Measurements from ENCODE around the gene TTC12.

TTC12 gene

DNA sequence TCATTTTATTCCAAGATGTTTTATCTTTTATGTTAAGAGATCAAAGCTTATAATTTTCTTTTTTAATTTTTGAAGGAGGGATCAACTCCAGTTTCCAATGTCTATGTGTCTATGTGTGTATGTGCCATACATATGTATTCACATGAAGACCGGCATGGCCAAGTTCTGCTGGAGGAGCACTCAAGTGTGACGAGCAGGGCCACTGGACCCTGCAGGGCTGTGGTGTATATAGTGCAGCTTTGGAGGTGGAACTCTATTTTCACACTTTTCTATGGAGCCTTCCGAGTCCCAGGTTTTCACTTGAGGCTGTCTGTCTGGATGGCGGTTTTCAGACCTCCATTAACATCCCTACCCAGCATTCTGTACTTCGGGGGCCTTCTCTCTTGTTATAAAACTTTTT, 36.5 kb upstream of the TTC12 start:
- Histone ChIP-seq H3K79me2 (ENCODE audit: low read length) (no peaks in the 10 kb centered on the region), H4K20me1 (ENCODE audit: insufficient read depth, low read length) (no peaks in the 10 kb centered on the region), H2AFZ (ENCODE audit: low read length) (no peak overlapping the region), H3K9me3 (replicated peaks; ENCODE audit: insufficient read depth, low read length) (no peaks in the 10 kb centered on the region), H3K9me2 (replicated peaks; ENCODE audit: insufficient read depth, low read length) (no peaks in the 10 kb centered on the region), H3K4me2 (ENCODE audit: low read depth, low read length) (no peak overlapping the region), H3F3A (ENCODE audit: insufficient read depth, low read length) (no peaks in the 10 kb centered on the region), H3K27ac (ENCODE audit: low read length) (no peak overlapping the region), H3K4me3 (ENCODE audit: low read length) (no peak overlapping the region), H3K36me3 (replicated peaks; ENCODE audit: insufficient read depth, low read length) (no peaks in the 10 kb centered on the region), H3K27me3 (replicated peaks; ENCODE audit: insufficient read depth, low read length) (no peaks in the 10 kb centered on the region), H3K4me1 (ENCODE audit: low read length) (no peaks in the 10 kb centered on the region), H3K9ac (ENCODE audit: low read length) (no peak overlapping the region)
- no peak for DNase-seq
- TF ChIP-seq, protein P1, sequence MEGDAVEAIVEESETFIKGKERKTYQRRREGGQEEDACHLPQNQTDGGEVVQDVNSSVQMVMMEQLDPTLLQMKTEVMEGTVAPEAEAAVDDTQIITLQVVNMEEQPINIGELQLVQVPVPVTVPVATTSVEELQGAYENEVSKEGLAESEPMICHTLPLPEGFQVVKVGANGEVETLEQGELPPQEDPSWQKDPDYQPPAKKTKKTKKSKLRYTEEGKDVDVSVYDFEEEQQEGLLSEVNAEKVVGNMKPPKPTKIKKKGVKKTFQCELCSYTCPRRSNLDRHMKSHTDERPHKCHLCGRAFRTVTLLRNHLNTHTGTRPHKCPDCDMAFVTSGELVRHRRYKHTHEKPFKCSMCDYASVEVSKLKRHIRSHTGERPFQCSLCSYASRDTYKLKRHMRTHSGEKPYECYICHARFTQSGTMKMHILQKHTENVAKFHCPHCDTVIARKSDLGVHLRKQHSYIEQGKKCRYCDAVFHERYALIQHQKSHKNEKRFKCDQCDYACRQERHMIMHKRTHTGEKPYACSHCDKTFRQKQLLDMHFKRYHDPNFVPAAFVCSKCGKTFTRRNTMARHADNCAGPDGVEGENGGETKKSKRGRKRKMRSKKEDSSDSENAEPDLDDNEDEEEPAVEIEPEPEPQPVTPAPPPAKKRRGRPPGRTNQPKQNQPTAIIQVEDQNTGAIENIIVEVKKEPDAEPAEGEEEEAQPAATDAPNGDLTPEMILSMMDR (IDR thresholded peaks at IDR 0.05; ENCODE audit: low read length) = no peak
- TF ChIP-seq EZH2 (optimal IDR thresholded peaks at IDR 0.05; ENCODE audit: low read depth, low read length) = no peak
- TF ChIP-seq EZH2phosphoT487 (IDR thresholded peaks at IDR 0.05; ENCODE audit: low read length) = no peak

DNA sequence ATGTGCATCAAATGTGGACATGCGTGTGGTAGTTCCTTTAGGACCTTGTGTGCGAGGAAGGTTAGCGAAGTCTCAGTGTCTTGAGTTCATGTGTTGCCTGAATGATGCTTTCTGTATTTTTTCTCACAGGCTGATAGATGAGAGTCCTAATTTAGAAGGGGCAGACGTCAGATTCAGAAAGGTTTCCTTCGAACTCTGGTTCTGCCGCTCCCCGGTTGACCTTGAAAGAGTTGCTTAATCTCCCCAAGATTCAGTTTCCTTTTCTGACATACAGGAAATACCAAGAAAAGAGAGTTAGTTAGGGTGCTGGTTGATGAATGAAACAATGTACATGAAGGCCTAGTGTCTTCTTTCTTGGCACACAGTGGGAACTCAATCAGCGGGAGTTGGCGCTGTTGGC, 35.9 kb upstream of the TTC12 start:
- DNase-seq = no peak
- no peak overlapping the region for H3K4me3 ChIP-seq (ENCODE audit: low read length)
- no peak overlapping the region for H3K4me2 ChIP-seq (ENCODE audit: low read depth, low read length)
- H3K9me2 ChIP-seq (replicated peaks; ENCODE audit: insufficient read depth, low read length) = no peaks in the 10 kb centered on the region
- H3F3A ChIP-seq (ENCODE audit: insufficient read depth, low read length) = no peaks in the 10 kb centered on the region
- no peak overlapping the region for H3K27ac ChIP-seq (ENCODE audit: low read length)
- no peak for TF ChIP-seq EZH2 (optimal IDR thresholded peaks at IDR 0.05; ENCODE audit: low read depth, low read length)
- TF ChIP-seq, protein P1 (IDR thresholded peaks at IDR 0.05; ENCODE audit: low read length) = no peak
- no peak for TF ChIP-seq EZH2phosphoT487 (IDR thresholded peaks at IDR 0.05; ENCODE audit: low read length)
- no peaks in the 10 kb centered on the region for H3K36me3 ChIP-seq (replicated peaks; ENCODE audit: insufficient read depth, low read length)
- H4K20me1 ChIP-seq (ENCODE audit: insufficient read depth, low read length) = no peaks in the 10 kb centered on the region
- H3K4me1 ChIP-seq (ENCODE audit: low read length) = no peaks in the 10 kb centered on the region
- H2AFZ ChIP-seq (ENCODE audit: low read length) = no peak overlapping the region
- no peaks in the 10 kb centered on the region for H3K79me2 ChIP-seq (ENCODE audit: low read length)
- no peak overlapping the region for H3K9ac ChIP-seq (ENCODE audit: low read length)
- no peaks in the 10 kb centered on the region for H3K27me3 ChIP-seq (replicated peaks; ENCODE audit: insufficient read depth, low read length)
- H3K9me3 ChIP-seq (replicated peaks; ENCODE audit: insufficient read depth, low read length) = no peaks in the 10 kb centered on the region

GRCh38 chr11:113278925-113279324, 35.5 kb upstream of the TTC12 start:
- no peak overlapping the region for H3K4me3 ChIP-seq (ENCODE audit: low read length)

More at GRCh38 chr11:113278925-113279324, 35.5 kb upstream of the TTC12 start:
- no peaks in the 10 kb centered on the region for H3K4me1 ChIP-seq (ENCODE audit: low read length)
- H4K20me1 ChIP-seq (ENCODE audit: insufficient read depth, low read length) = no peaks in the 10 kb centered on the region
- H3K9ac ChIP-seq (ENCODE audit: low read length) = no peak overlapping the region
- TF ChIP-seq EZH2 (optimal IDR thresholded peaks at IDR 0.05; ENCODE audit: low read depth, low read length) (no peak), EZH2phosphoT487 (IDR thresholded peaks at IDR 0.05; ENCODE audit: low read length) (no peak)
- TF ChIP-seq, protein P1 (IDR thresholded peaks at IDR 0.05; ENCODE audit: low read length) = no peak
- no peaks in the 10 kb centered on the region for H3F3A ChIP-seq (ENCODE audit: insufficient read depth, low read length)
- no peaks in the 10 kb centered on the region for H3K9me2 ChIP-seq (replicated peaks; ENCODE audit: insufficient read depth, low read length)
- H3K27ac ChIP-seq (ENCODE audit: low read length) = no peak overlapping the region
- no peaks in the 10 kb centered on the region for H3K36me3 ChIP-seq (replicated peaks; ENCODE audit: insufficient read depth, low read length)
- no peaks in the 10 kb centered on the region for H3K27me3 ChIP-seq (replicated peaks; ENCODE audit: insufficient read depth, low read length)
- H3K79me2 ChIP-seq (ENCODE audit: low read length) = no peaks in the 10 kb centered on the region
- no peak for DNase-seq
- H3K9me3 ChIP-seq (replicated peaks; ENCODE audit: insufficient read depth, low read length) = no peaks in the 10 kb centered on the region
- no peak overlapping the region for H2AFZ ChIP-seq (ENCODE audit: low read length)
- H3K4me2 ChIP-seq (ENCODE audit: low read depth, low read length) = no peak overlapping the region
